Stomach (tissue), 4 donors: ENCODE measurements around the gene DPP6.

Experiments
- POLR2AphosphoS5 ChIP-seq, 3 donors: sonication (generic); formaldehyde crosslinking; IDR thresholded peaks; one replicate each; pipeline ENCODE4 v1.6.1; 2016; ENCODE audit warnings: antibody characterized with exemption in 3 of 3
- TF ChIP-seq, protein P1 (sequence below), 7 experiments: fragments of 450-650 bp in 4 of 7; fragments of 200-600 bp in 3 of 7; sonication (generic) in 3 of 7; IDR thresholded peaks; one replicate each; pipeline ENCODE4 v1.5.1; 2016 to 2019; ENCODE audit warnings: antibody characterized with exemption in 7 of 7, control low read depth in 2 of 7, mild to moderate bottlenecking in 1 of 7

GRCh38 chr7:154795014-154795413, 742.8 kb downstream of the DPP6 start:
- TF ChIP-seq, protein P1, sequence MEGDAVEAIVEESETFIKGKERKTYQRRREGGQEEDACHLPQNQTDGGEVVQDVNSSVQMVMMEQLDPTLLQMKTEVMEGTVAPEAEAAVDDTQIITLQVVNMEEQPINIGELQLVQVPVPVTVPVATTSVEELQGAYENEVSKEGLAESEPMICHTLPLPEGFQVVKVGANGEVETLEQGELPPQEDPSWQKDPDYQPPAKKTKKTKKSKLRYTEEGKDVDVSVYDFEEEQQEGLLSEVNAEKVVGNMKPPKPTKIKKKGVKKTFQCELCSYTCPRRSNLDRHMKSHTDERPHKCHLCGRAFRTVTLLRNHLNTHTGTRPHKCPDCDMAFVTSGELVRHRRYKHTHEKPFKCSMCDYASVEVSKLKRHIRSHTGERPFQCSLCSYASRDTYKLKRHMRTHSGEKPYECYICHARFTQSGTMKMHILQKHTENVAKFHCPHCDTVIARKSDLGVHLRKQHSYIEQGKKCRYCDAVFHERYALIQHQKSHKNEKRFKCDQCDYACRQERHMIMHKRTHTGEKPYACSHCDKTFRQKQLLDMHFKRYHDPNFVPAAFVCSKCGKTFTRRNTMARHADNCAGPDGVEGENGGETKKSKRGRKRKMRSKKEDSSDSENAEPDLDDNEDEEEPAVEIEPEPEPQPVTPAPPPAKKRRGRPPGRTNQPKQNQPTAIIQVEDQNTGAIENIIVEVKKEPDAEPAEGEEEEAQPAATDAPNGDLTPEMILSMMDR (IDR thresholded peaks at IDR 0.05), result no peak
- no peak for TF ChIP-seq POLR2AphosphoS5 (IDR thresholded peaks at IDR 0.05)
